ENCODE results near the gene ASIC4. TPM values are rescaled to one million over a fixed set of nuclear protein-coding genes. Genes with fewer than 3 reads are reported as not detected.

Gene ASIC4
- total and polyA plus RNA-seq, 7 donors, result under 0.01 to 0.07 TPM; not detected in 5

- WGBS, 2 donors, result 80 to 86% methylated on average over 12 of the region's 12 CpGs
- intact Hi-C loops (cut with DNase I), result loop anchor here (1.0 kb wide), 1 partner anchor 44 kb away; the partner anchor contains the start of gene STK11IP
- peaks cover 0 to 19% (median 0%) of the 10 kb centered on the region in 4 donors for H3K36me3 ChIP-seq
These were observed 39.2 kb downstream of the ASIC4 start for GRCh38 chr2:219553463-219553963.

DNA sequence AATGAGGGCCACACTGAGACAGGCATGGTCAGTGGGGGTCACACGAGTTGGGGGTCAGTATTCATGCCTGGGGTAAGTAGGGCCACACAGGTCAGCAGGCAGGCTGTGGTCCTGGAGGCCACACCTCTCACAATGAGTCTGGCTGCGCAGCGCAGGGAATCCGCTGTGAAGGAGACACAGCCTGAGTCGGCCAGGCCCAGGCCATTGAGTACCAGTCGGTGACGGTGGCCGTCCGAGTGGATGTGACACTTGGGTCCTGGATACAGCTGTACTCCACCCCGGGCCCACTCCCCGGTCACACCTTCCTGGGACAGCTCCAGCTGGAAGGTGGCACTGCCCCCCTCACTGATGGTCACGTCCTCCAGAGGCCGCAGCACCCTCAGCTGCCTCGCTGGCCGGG lies 40.1 kb downstream of the ASIC4 start:
- WGBS, 2 donors, result 90 to 95% methylated on average over 15 of the region's 15 CpGs
- no peak for DNase-seq
- intact Hi-C loops (cut with DNase I), result no loop called here
- Histone ChIP-seq H3K27me3 (peaks cover 0 to 13% (median 0%) of the 10 kb centered on the region in 3 donors), H3K27ac (no peak overlapping the region), H3K9me3 (no peaks in the 10 kb centered on the region), H3K36me3 (peaks cover 0 to 24% (median 0%) of the 10 kb centered on the region in 4 donors), H3K4me3 (no peak overlapping the region), H3K4me1 (peaks cover 0 to 27% (median 21%) of the 10 kb centered on the region in 4 donors)
- TF ChIP-seq POLR2AphosphoS5 (IDR thresholded peaks at IDR 0.05), result no peak
- TF ChIP-seq EP300 (IDR thresholded peaks at IDR 0.05), result no peak
- TF ChIP-seq POLR2A (IDR thresholded peaks at IDR 0.05), result no peak

More at GRCh38 chr2:219553463-219553963, 39.2 kb downstream of the ASIC4 start:
- no peak overlapping the region for H3K27ac ChIP-seq
- peaks cover 0 to 27% (median 21%) of the 10 kb centered on the region in 4 donors for H3K4me1 ChIP-seq
- no peak for DNase-seq
- peak overlapping the region in 1 of 4 donors; percentile 62 for H3K4me3 ChIP-seq
- no peaks in the 10 kb centered on the region for H3K9me3 ChIP-seq
- peaks cover 0 to 13% (median 0%) of the 10 kb centered on the region in 3 donors for H3K27me3 ChIP-seq
- no peak for TF ChIP-seq EP300 (IDR thresholded peaks at IDR 0.05)
- no peak for TF ChIP-seq POLR2AphosphoS5 (IDR thresholded peaks at IDR 0.05)
- TF ChIP-seq POLR2A (IDR thresholded peaks at IDR 0.05), result no peak
- TF ChIP-seq, protein P1, sequence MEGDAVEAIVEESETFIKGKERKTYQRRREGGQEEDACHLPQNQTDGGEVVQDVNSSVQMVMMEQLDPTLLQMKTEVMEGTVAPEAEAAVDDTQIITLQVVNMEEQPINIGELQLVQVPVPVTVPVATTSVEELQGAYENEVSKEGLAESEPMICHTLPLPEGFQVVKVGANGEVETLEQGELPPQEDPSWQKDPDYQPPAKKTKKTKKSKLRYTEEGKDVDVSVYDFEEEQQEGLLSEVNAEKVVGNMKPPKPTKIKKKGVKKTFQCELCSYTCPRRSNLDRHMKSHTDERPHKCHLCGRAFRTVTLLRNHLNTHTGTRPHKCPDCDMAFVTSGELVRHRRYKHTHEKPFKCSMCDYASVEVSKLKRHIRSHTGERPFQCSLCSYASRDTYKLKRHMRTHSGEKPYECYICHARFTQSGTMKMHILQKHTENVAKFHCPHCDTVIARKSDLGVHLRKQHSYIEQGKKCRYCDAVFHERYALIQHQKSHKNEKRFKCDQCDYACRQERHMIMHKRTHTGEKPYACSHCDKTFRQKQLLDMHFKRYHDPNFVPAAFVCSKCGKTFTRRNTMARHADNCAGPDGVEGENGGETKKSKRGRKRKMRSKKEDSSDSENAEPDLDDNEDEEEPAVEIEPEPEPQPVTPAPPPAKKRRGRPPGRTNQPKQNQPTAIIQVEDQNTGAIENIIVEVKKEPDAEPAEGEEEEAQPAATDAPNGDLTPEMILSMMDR (IDR thresholded peaks at IDR 0.05), result no peak

DNA sequence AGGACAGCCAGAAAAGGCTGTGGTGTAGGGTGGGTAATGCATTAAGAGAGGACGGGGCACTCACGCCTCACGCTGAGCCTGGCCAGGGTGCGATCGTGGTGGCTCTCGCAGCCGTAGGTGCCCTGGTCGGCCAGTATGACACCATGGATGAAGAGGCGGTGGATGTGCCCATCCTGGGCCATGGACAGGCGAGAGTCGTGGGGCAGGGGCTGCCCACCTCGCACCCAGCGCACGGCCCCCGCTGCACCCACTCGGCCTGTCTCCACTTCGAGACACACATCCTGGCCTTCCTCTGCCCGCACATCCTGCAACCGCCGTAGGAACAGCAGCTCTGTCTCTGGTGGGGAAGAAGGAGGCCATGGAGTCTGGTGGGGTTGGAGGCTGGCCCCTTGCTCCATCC lies 41.7 kb downstream of the ASIC4 start:
- intact Hi-C loops (cut with DNase I), result no loop called here
- Histone ChIP-seq H3K27ac (no peak overlapping the region), H3K9me3 (no peaks in the 10 kb centered on the region), H3K27me3 (peaks cover 0 to 13% (median 0%) of the 10 kb centered on the region in 3 donors), H3K4me3 (no peak overlapping the region), H3K36me3 (peaks cover 0 to 24% (median 0%) of the 10 kb centered on the region in 4 donors), H3K4me1 (peaks cover 0 to 27% (median 24%) of the 10 kb centered on the region in 4 donors)
- 95 to 97% methylated on average over 20 of the region's 20 CpGs for WGBS, 2 donors
- no peak for DNase-seq
- TF ChIP-seq, protein P1 (IDR thresholded peaks at IDR 0.05), result no peak
- no peak for TF ChIP-seq EP300 (IDR thresholded peaks at IDR 0.05)
- no peak for TF ChIP-seq POLR2A (IDR thresholded peaks at IDR 0.05)

DNA sequence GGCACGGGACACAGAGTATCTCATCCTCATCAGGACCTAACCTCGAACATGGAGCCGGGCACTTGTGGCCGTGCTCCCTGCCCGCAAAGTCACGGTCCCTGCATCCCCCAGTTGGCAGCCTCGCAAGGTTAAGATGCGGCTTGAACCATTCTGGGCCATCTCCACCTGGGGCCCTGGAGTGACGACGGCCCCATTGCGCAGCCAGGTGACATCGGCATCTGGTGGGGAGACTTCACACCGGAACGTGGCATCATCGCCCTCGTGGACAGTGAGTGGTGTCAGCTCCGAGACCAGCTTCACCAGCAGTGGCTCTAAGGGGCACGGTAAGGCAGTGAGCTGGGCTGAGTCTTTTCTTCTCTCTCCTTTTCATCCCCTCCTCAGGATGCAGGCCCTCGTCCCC lies 42.1 kb downstream of the ASIC4 start:
- Histone ChIP-seq H3K4me1 (peaks cover 0 to 24% (median 20%) of the 10 kb centered on the region in 4 donors), H3K27ac (no peak overlapping the region), H3K4me3 (no peak overlapping the region), H3K9me3 (no peaks in the 10 kb centered on the region), H3K36me3 (peaks cover 0 to 24% (median 0%) of the 10 kb centered on the region in 4 donors), H3K27me3 (peaks cover 0 to 13% (median 0%) of the 10 kb centered on the region in 3 donors)
- WGBS, 2 donors, result 92 to 93% methylated on average over 19 of the region's 19 CpGs
- intact Hi-C loops (cut with DNase I), result no loop called here
- DNase-seq, result no peak
- TF ChIP-seq, protein P1 (IDR thresholded peaks at IDR 0.05), result no peak
- TF ChIP-seq POLR2AphosphoS5 (IDR thresholded peaks at IDR 0.05) (no peak), EP300 (IDR thresholded peaks at IDR 0.05) (no peak), POLR2A (IDR thresholded peaks at IDR 0.05) (no peak)

DNA sequence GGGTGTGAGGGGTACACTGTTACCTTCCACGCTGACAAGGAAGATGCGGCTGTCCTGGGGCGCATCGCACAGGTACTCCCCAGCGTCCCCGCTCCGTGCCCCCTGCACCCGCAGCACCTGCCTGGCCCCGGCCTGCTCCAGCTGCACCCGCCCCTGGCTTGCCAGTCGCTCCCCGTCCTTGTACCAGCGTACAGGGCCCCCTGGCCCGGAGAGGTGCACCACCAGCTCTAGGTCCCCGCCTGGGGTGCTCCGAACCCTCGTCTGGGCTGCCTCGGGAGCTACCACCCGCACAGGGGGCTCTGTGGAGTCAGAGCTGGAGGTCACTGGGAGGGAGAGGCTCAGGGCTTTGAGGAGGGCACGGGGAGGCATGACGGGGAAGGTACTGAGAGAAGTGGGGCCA lies 43.0 kb downstream of the ASIC4 start:
- intact Hi-C loops (cut with DNase I), result no loop called here
- H3K36me3 ChIP-seq, result peaks cover 0 to 32% (median 2%) of the 10 kb centered on the region in 4 donors
- 91 to 92% methylated on average over 21 of the region's 21 CpGs for WGBS, 2 donors

More for the DNA sequence above, 43.0 kb downstream of the ASIC4 start:
- Histone ChIP-seq H3K27ac (no peak overlapping the region), H3K4me3 (no peak overlapping the region), H3K4me1 (peaks cover 0 to 15% (median 11%) of the 10 kb centered on the region in 4 donors), H3K9me3 (no peaks in the 10 kb centered on the region), H3K27me3 (peaks cover 0 to 4% (median 0%) of the 10 kb centered on the region in 3 donors)
- TF ChIP-seq EP300 (IDR thresholded peaks at IDR 0.05) (no peak), POLR2A (IDR thresholded peaks at IDR 0.05) (no peak), POLR2AphosphoS5 (IDR thresholded peaks at IDR 0.05) (no peak)
- TF ChIP-seq, protein P1 (IDR thresholded peaks at IDR 0.05), result no peak
- DNase-seq, result no peak
